Breast epithelium (tissue), 3 donors: ENCODE measurements around the gene ITPR1.

Source experiments
- POLR2A ChIP-seq: fragments of 450-650 bp; IDR thresholded peaks from one replicate; pipeline ENCODE4 v1.6.1; 2016; ENCODE audit warnings: antibody characterized with exemption, mild to moderate bottlenecking, moderate library complexity
- TF ChIP-seq, protein P1 (sequence below), 3 donors: fragments of 450-650 bp; IDR thresholded peaks; one replicate each; pipeline ENCODE4 v1.5.1; 2016 to 2017; ENCODE audit warnings: antibody characterized with exemption in 3 of 3, mild to moderate bottlenecking in 3 of 3, moderate library complexity in 3 of 3

GRCh38 chr3:4741106-4741403 is 247.9 kb downstream of the ITPR1 start:
- no peak for TF ChIP-seq POLR2A
- TF ChIP-seq, protein P1, sequence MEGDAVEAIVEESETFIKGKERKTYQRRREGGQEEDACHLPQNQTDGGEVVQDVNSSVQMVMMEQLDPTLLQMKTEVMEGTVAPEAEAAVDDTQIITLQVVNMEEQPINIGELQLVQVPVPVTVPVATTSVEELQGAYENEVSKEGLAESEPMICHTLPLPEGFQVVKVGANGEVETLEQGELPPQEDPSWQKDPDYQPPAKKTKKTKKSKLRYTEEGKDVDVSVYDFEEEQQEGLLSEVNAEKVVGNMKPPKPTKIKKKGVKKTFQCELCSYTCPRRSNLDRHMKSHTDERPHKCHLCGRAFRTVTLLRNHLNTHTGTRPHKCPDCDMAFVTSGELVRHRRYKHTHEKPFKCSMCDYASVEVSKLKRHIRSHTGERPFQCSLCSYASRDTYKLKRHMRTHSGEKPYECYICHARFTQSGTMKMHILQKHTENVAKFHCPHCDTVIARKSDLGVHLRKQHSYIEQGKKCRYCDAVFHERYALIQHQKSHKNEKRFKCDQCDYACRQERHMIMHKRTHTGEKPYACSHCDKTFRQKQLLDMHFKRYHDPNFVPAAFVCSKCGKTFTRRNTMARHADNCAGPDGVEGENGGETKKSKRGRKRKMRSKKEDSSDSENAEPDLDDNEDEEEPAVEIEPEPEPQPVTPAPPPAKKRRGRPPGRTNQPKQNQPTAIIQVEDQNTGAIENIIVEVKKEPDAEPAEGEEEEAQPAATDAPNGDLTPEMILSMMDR (IDR thresholded peaks at IDR 0.05): no peak
